Endothelial cell of umbilical vein (primary cell): ENCODE data around the gene CTNNA2. TPM values are rescaled to one million over a fixed set of nuclear protein-coding genes. Genes with fewer than 3 reads are reported as not detected.

Experiments
- BruUV-seq: library from RNA; stranded (reverse); fragments of 400-500 nt; replicated peaks from 2 replicates; lab custom pipeline; 2021; lab: Mats Ljungman, UMichigan
- CTCF ChIA-PET: fragments of 300-600, 350-600 bp; sonication (Branson Sonifier 250); formaldehyde crosslinking; loops from one replicate; lab custom pipeline; 2021; ENCODE audit warnings: antibody characterized with exemption, inconsistent platforms; lab: Charles Lee
- POLR2A ChIA-PET: fragments of 300-600, 350-600 bp; sonication (Branson Sonifier 250); formaldehyde crosslinking; loops from one replicate; lab custom pipeline; 2021; ENCODE audit warnings: antibody characterized with exemption, inconsistent platforms; lab: Charles Lee
- DNase-seq: peaks from one replicate; pipeline ENCODE4 v3.0.0-alpha.2; 2011; ENCODE audit warnings: low read depth, low spot score
- FAIRE-seq: peaks from 2 replicates; lab custom pipeline; 2011; peaks lifted over from hg19 to GRCh38; lab: Jason Lieb, UNC
- H2AFZ ChIP-seq: 2 replicates; pipeline ENCODE4 v1.6.0; 2012; ENCODE audit warnings: low read depth, low read length, control low read depth, inconsistent platforms
- H3K27ac ChIP-seq: 2 replicates; pipeline ENCODE4 v1.5.1; 2011; ENCODE audit warnings: low read depth, mild to moderate bottlenecking, control low read depth, low read length, moderate library complexity; ENCODE audit not compliant: insufficient read depth
- H3K27me3 ChIP-seq, 2 experiments: 2 replicates each; pipeline versions ENCODE4 v1.6.0 to v1.6.1; 2011; ENCODE audit warnings: low read length in 2 of 2, mixed read lengths in 1 of 2; ENCODE audit not compliant: control insufficient read depth in 2 of 2, insufficient read depth in 2 of 2
- H3K36me3 ChIP-seq, 2 experiments: 2 replicates in 1 of 2; 3 replicates in 1 of 2; pipeline ENCODE4 v1.5.1; 2011; ENCODE audit warnings: low read length in 2 of 2, mild to moderate bottlenecking in 1 of 2, moderate library complexity in 1 of 2; ENCODE audit not compliant: control insufficient read depth in 2 of 2, insufficient read depth in 2 of 2; ENCODE audit errors: extremely low read depth in 1 of 2
- H3K4me1 ChIP-seq: 3 replicates; pipeline ENCODE4 v1.5.1; 2011; ENCODE audit warnings: mild to moderate bottlenecking, low read length; ENCODE audit not compliant: control insufficient read depth, insufficient read depth; ENCODE audit errors: extremely low read depth
- H3K4me2 ChIP-seq: 2 replicates; pipeline ENCODE4 v1.6.1; 2011; ENCODE audit warnings: low read length, control low read depth, mixed read lengths; ENCODE audit not compliant: insufficient read depth
- H3K4me3 ChIP-seq, 3 experiments: fragments of 200-600 bp in 1 of 3; sonication (generic), shearing (Covaris generic) in 1 of 3; replicated peaks in 1 of 3; 2 replicates each; pipeline ENCODE4 v1.5.1; 2011 to 2016; ENCODE audit warnings: control low read depth in 3 of 3, low read length in 3 of 3, mild to moderate bottlenecking in 2 of 3, inconsistent platforms in 1 of 3, low read depth in 1 of 3, moderate library complexity in 1 of 3; ENCODE audit not compliant: insufficient read depth in 1 of 3
- H3K79me2 ChIP-seq: 2 replicates; pipeline ENCODE4 v1.6.0; 2012; ENCODE audit warnings: low read length, inconsistent platforms; ENCODE audit not compliant: control insufficient read depth, insufficient read depth
- H3K9ac ChIP-seq: replicated peaks from 2 replicates; pipeline ENCODE3; 2011; ENCODE audit warnings: low read length, control low read depth; ENCODE audit not compliant: insufficient read depth; ENCODE audit errors: extremely low read depth
- H3K9me1 ChIP-seq: replicated peaks from 3 replicates; pipeline ENCODE4 v1.6.0; 2011; ENCODE audit warnings: mild to moderate bottlenecking, low read length; ENCODE audit not compliant: control insufficient read depth, insufficient read depth; ENCODE audit errors: extremely low read depth
- H3K9me3 ChIP-seq: replicated peaks from 2 replicates; pipeline ENCODE4 v1.5.1; 2012; ENCODE audit warnings: low read length, inconsistent platforms; ENCODE audit not compliant: control insufficient read depth, insufficient read depth
- H4K20me1 ChIP-seq: replicated peaks from 2 replicates; pipeline ENCODE3; 2011; ENCODE audit warnings: mild to moderate bottlenecking, low read length; ENCODE audit not compliant: control insufficient read depth, insufficient read depth; ENCODE audit errors: extremely low read depth
- CTCF ChIP-seq, 2 donors: IDR thresholded peaks; 1 replicate in 1 of 2; 2 replicates in 1 of 2; pipeline ENCODE4 v1.5.1; 2011; ENCODE audit warnings: low read length in 2 of 2, mild to moderate bottlenecking in 2 of 2, moderate library complexity in 2 of 2, control low read depth in 1 of 2, inconsistent platforms in 1 of 2, low read depth in 1 of 2; ENCODE audit not compliant: insufficient read depth in 1 of 2; ENCODE audit errors: extremely low read depth in 1 of 2
- EZH2 ChIP-seq: IDR thresholded peaks from 2 replicates; pipeline ENCODE4 v1.6.1; 2012; ENCODE audit warnings: borderline replicate concordance, low read depth, mild to moderate bottlenecking, moderate library complexity, low read length, inconsistent platforms; ENCODE audit not compliant: severe bottlenecking
- GATA2 ChIP-seq: IDR thresholded peaks from 2 replicates; pipeline ENCODE4 v1.7.0; 2011; ENCODE audit warnings: low read depth, mild to moderate bottlenecking, moderate library complexity, mixed read lengths, low read length; ENCODE audit not compliant: insufficient read length, insufficient read depth
- JUN ChIP-seq: IDR thresholded peaks from 2 replicates; pipeline ENCODE4 v1.6.1; 2011; ENCODE audit warnings: borderline replicate concordance, low read depth; ENCODE audit not compliant: insufficient read length, insufficient read depth
- MAX ChIP-seq: IDR thresholded peaks from 2 replicates; pipeline ENCODE4 v1.6.1; 2011; ENCODE audit not compliant: insufficient read depth, insufficient read length
- POLR2A ChIP-seq: IDR thresholded peaks from 2 replicates; pipeline ENCODE4 v1.6.1; 2012; ENCODE audit warnings: low read depth, mild to moderate bottlenecking, control low read depth, low read length
- POLR2AphosphoS5 ChIP-seq: IDR thresholded peaks from 2 replicates; pipeline ENCODE4 v1.6.1; 2012; ENCODE audit warnings: low read depth, mild to moderate bottlenecking, control low read depth, low read length, moderate library complexity; ENCODE audit not compliant: insufficient read depth
- dilution Hi-C: fragments of 300-500 bp; cut with MboI; formaldehyde crosslinking; loops from one replicate; pipeline ENCODE4 v1.15.0; 2019; ENCODE audit warnings: low sequenced_read_pairs; ENCODE audit not compliant: extremely low pct_ligation_motif_present
- intact Hi-C: fragments of 100-400 bp; cut with micrococcal nuclease; formaldehyde crosslinking; loops from one replicate; pipeline ENCODE4 v1.10.0; 2022
- polyA plus RNA-seq, 4 experiments: library from polyadenylated mRNA; depleted of rRNA in 3 of 4; stranded (reverse) in 3 of 4; unstranded in 1 of 4; fragments of >200 nt; gene quantifications; 2 replicates each; pipeline versions ENCODE4 v1.2.1 to v1.2.3, GENCODE V29; 2011 to 2012; ENCODE audit warnings: missing spikeins in 1 of 4
- total RNA-seq: library from RNA; stranded (reverse); gene quantifications from 2 replicates; pipeline ENCODE4 v1.2.3, GENCODE V29; 2021

Gene CTNNA2
- total and polyA plus RNA-seq, 2 donors (not counting 3 experiments of a cell fraction or from before 2014, with no cell fraction given): not detected

- intact Hi-C loops (no loop called here), dilution Hi-C loops (no loop called here)
- no peak overlapping the region for H3K9ac ChIP-seq
- ChIA-PET CTCF (no interaction called here), POLR2A (no interaction called here)
- H3K4me2 ChIP-seq: no peak overlapping the region
- no peak overlapping the region for H3K27ac ChIP-seq
- no TSS peak for BruUV-seq
- H3K9me1 ChIP-seq: no peaks in the 10 kb centered on the region
- FAIRE-seq: no peak
- no peaks in the 10 kb centered on the region for H3K27me3 ChIP-seq
- H3K9me3 ChIP-seq: peaks cover 5% of the 10 kb centered on the region
- DNase-seq: no peak
- no peaks in the 10 kb centered on the region for H3K36me3 ChIP-seq
- no peaks in the 10 kb centered on the region for H4K20me1 ChIP-seq
- H3K79me2 ChIP-seq: no peaks in the 10 kb centered on the region
- H3K4me3 ChIP-seq: no peak overlapping the region
- no peaks in the 10 kb centered on the region for H3K4me1 ChIP-seq
- TF ChIP-seq GATA2 (no peak), CTCF (IDR thresholded peaks at IDR 0.05; ENCODE audit: extremely low read depth in 1 of 2, insufficient read depth in 1 of 2, low read depth in 1 of 2, low read length in 2 of 2) (no peak), POLR2AphosphoS5 (no peak), POLR2A (no peak), JUN (no peak), EZH2 (no peak), MAX (no peak)
- no peak overlapping the region for H2AFZ ChIP-seq
These were observed 501.8 kb downstream of the CTNNA2 start for GRCh38 chr2:80014637-80015036.
